Activated T-cell treated with anti-CD3 and anti-CD28 coated beads, Interleukin-2, amount 50 U/mL, for 72 hours (primary cell): Measurements from ENCODE around the gene SYNDIG1. TPM values are rescaled to one million over a fixed set of nuclear protein-coding genes. Genes with fewer than 3 reads are reported as not detected.

Experiments
- ATAC-seq, 2 donors: fragments of 150-1000 bp; cut with Tn5 transposase; replicated peaks in 1 of 2; 2 replicates each; pipeline ENCODE4 v1.10.0; 2021; ENCODE audit warnings: moderate library complexity in 2 of 2, mild to moderate bottlenecking in 1 of 2
- DNase-seq, 2 donors: peaks; one replicate each; pipeline ENCODE4 v3.0.0; 2021 to 2022; ENCODE audit warnings: mixed read lengths in 1 of 2
- H3K27ac Mint-ChIP-seq: one replicate; pipeline ENCODE4 v1.8.0; 2022; ENCODE audit warnings: mild to moderate bottlenecking, moderate library complexity, mixed read lengths
- H3K27me3 Mint-ChIP-seq: one replicate; pipeline ENCODE4 v1.8.0; 2022; ENCODE audit warnings: low read depth, mixed read lengths
- H3K36me3 Mint-ChIP-seq, 2 donors: one replicate each; pipeline ENCODE4 v1.8.0; 2022; ENCODE audit warnings: mixed read lengths in 2 of 2, mild to moderate bottlenecking in 1 of 2; ENCODE audit not compliant: insufficient read depth in 2 of 2
- H3K4me1 Mint-ChIP-seq: one replicate; pipeline ENCODE4 v1.8.0; 2022; ENCODE audit warnings: low read depth, mixed read lengths
- H3K4me3 Mint-ChIP-seq, 2 donors: one replicate each; pipeline ENCODE4 v1.8.0; 2022; ENCODE audit warnings: mild to moderate bottlenecking in 2 of 2, mixed read lengths in 2 of 2, moderate library complexity in 2 of 2
- H3K9me3 Mint-ChIP-seq, 2 donors: one replicate each; pipeline ENCODE4 v1.8.0; 2022; ENCODE audit warnings: mixed read lengths in 2 of 2
- total RNA-seq, 2 donors: library from RNA; stranded (reverse); gene quantifications; one replicate each; pipeline ENCODE4 v1.2.3, GENCODE V29; 2022

Gene SYNDIG1
- total RNA-seq, 2 donors from 2014 or later, result not detected

GRCh38 chr20:24535941-24536730 lies 66.7 kb downstream of the SYNDIG1 start:
- Mint-ChIP-seq H3K27me3 (no peaks in the 10 kb centered on the region), H3K27ac (no peak overlapping the region), H3K4me1 (no peaks in the 10 kb centered on the region), H3K36me3 (no peaks in the 10 kb centered on the region), H3K4me3 (no peak overlapping the region), H3K9me3 (no peaks in the 10 kb centered on the region)
- ATAC-seq, result no peak
- DNase-seq, result no peak

GRCh38 chr20:24537210-24537609 lies 67.8 kb downstream of the SYNDIG1 start:
- ATAC-seq (no peak), DNase-seq (no peak)
- Mint-ChIP-seq H3K27me3 (no peaks in the 10 kb centered on the region), H3K36me3 (no peaks in the 10 kb centered on the region), H3K27ac (no peak overlapping the region), H3K9me3 (no peaks in the 10 kb centered on the region), H3K4me3 (no peak overlapping the region), H3K4me1 (no peaks in the 10 kb centered on the region)

- no peak for ATAC-seq
- DNase-seq, result no peak
- H3K4me1 Mint-ChIP-seq, result no peaks in the 10 kb centered on the region
- H3K36me3 Mint-ChIP-seq, result no peaks in the 10 kb centered on the region
- H3K27ac Mint-ChIP-seq, result no peak overlapping the region
- no peak overlapping the region for H3K4me3 Mint-ChIP-seq
- H3K9me3 Mint-ChIP-seq, result no peaks in the 10 kb centered on the region
- H3K27me3 Mint-ChIP-seq, result no peaks in the 10 kb centered on the region
Measured at GRCh38 chr20:24542721-24543120, 73.3 kb downstream of the SYNDIG1 start.

GRCh38 chr20:24543168-24543567 lies 73.7 kb downstream of the SYNDIG1 start:
- no peaks in the 10 kb centered on the region for H3K27me3 Mint-ChIP-seq
- H3K4me1 Mint-ChIP-seq, result no peaks in the 10 kb centered on the region
- no peaks in the 10 kb centered on the region for H3K9me3 Mint-ChIP-seq
- ATAC-seq, result no peak
- no peak overlapping the region for H3K4me3 Mint-ChIP-seq
- H3K36me3 Mint-ChIP-seq, result no peaks in the 10 kb centered on the region
- no peak overlapping the region for H3K27ac Mint-ChIP-seq
- no peak for DNase-seq

GRCh38 chr20:24543741-24544140 lies 74.3 kb downstream of the SYNDIG1 start:
- ATAC-seq, result no peak
- no peak for DNase-seq
- Mint-ChIP-seq H3K36me3 (no peaks in the 10 kb centered on the region), H3K27me3 (no peaks in the 10 kb centered on the region), H3K4me3 (no peak overlapping the region), H3K9me3 (no peaks in the 10 kb centered on the region), H3K4me1 (no peaks in the 10 kb centered on the region), H3K27ac (no peak overlapping the region)

GRCh38 chr20:24544371-24544770 lies 74.9 kb downstream of the SYNDIG1 start:
- H3K36me3 Mint-ChIP-seq, result no peaks in the 10 kb centered on the region
- H3K4me1 Mint-ChIP-seq, result no peaks in the 10 kb centered on the region
- H3K9me3 Mint-ChIP-seq, result no peaks in the 10 kb centered on the region
- DNase-seq (no peak), ATAC-seq (no peak)
- no peaks in the 10 kb centered on the region for H3K27me3 Mint-ChIP-seq
- H3K27ac Mint-ChIP-seq, result no peak overlapping the region
- no peak overlapping the region for H3K4me3 Mint-ChIP-seq

- Mint-ChIP-seq H3K27ac (no peak overlapping the region), H3K4me3 (no peak overlapping the region), H3K9me3 (no peaks in the 10 kb centered on the region), H3K36me3 (no peaks in the 10 kb centered on the region), H3K4me1 (no peaks in the 10 kb centered on the region), H3K27me3 (no peaks in the 10 kb centered on the region)
- DNase-seq, result no peak
- ATAC-seq, result no peak
Measured at GRCh38 chr20:24545168-24545567, 75.7 kb downstream of the SYNDIG1 start.

GRCh38 chr20:24546232-24546892 lies 76.9 kb downstream of the SYNDIG1 start:
- no peaks in the 10 kb centered on the region for H3K9me3 Mint-ChIP-seq
- H3K36me3 Mint-ChIP-seq, result no peaks in the 10 kb centered on the region
- no peak overlapping the region for H3K27ac Mint-ChIP-seq
- H3K27me3 Mint-ChIP-seq, result no peaks in the 10 kb centered on the region
- no peak for ATAC-seq
- DNase-seq, result no peak
- H3K4me3 Mint-ChIP-seq, result no peak overlapping the region
- H3K4me1 Mint-ChIP-seq, result no peaks in the 10 kb centered on the region

- Mint-ChIP-seq H3K27ac (no peak overlapping the region), H3K27me3 (no peaks in the 10 kb centered on the region), H3K4me1 (no peaks in the 10 kb centered on the region), H3K4me3 (no peak overlapping the region), H3K9me3 (no peaks in the 10 kb centered on the region), H3K36me3 (no peaks in the 10 kb centered on the region)
- ATAC-seq, result no peak
- no peak for DNase-seq
Measured at GRCh38 chr20:24547967-24548366, 78.5 kb downstream of the SYNDIG1 start.

GRCh38 chr20:24559114-24559732 lies 89.8 kb downstream of the SYNDIG1 start:
- no peak overlapping the region for H3K27ac Mint-ChIP-seq
- H3K27me3 Mint-ChIP-seq, result peaks cover 7% of the 10 kb centered on the region
- H3K4me3 Mint-ChIP-seq, result no peak overlapping the region
- no peak for ATAC-seq
- no peak for DNase-seq
- H3K4me1 Mint-ChIP-seq, result peaks cover 6% of the 10 kb centered on the region
- H3K36me3 Mint-ChIP-seq, result peaks cover 0 to 3% of the 10 kb centered on the region in 2 donors
- peaks cover 7% of the 10 kb centered on the region in 2 donors for H3K9me3 Mint-ChIP-seq

- ATAC-seq (no peak), DNase-seq (no peak)
- Mint-ChIP-seq H3K4me1 (peaks cover 6% of the 10 kb centered on the region), H3K36me3 (peaks cover 0 to 3% of the 10 kb centered on the region in 2 donors), H3K4me3 (no peak overlapping the region), H3K9me3 (peaks cover 8 to 10% of the 10 kb centered on the region in 2 donors), H3K27ac (no peak overlapping the region), H3K27me3 (peaks cover 7% of the 10 kb centered on the region)
Measured at GRCh38 chr20:24560571-24561491, 91.4 kb downstream of the SYNDIG1 start.

GRCh38 chr20:24565835-24566351 lies 96.5 kb downstream of the SYNDIG1 start:
- Mint-ChIP-seq H3K36me3 (no peaks in the 10 kb centered on the region), H3K27me3 (no peaks in the 10 kb centered on the region), H3K27ac (no peak overlapping the region), H3K9me3 (peaks cover 2 to 5% of the 10 kb centered on the region in 2 donors), H3K4me1 (peaks cover 2% of the 10 kb centered on the region), H3K4me3 (no peak overlapping the region)
- DNase-seq, result no peak
- no peak for ATAC-seq
